HepG2 (cell line): ENCODE measurements around the gene MYORG. TPM values are rescaled to one million over a fixed set of nuclear protein-coding genes. Genes with fewer than 3 reads are reported as not detected.

Experiments
- ATAC-seq: fragments of 200-7000 bp; cut with Tn5 transposase; 3 replicates; pipeline ENCODE4 v1.9.1; 2020; ENCODE audit warnings: mild to moderate bottlenecking, moderate library complexity
- BruUV-seq: library from RNA; stranded (reverse); fragments of 400-500 nt; replicated peaks from 2 replicates; lab custom pipeline; 2021; lab: Mats Ljungman, UMichigan
- CTCF ChIA-PET: fragments of 300-600 bp; formaldehyde crosslinking; extraction: SDS; loops from one replicate; lab custom pipeline; 2021; ENCODE audit warnings: low total read pairs, inconsistent platforms, low intra/inter-chr PET ratio; lab: Yijun Ruan, JAX
- POLR2A ChIA-PET: fragments of 350-600 bp; sonication (Branson Sonifier 250); formaldehyde crosslinking; loops from one replicate; lab custom pipeline; 2020; ENCODE audit warnings: antibody characterized with exemption, inconsistent platforms; lab: Yijun Ruan, JAX
- DNase-seq: peaks from one replicate; pipeline ENCODE4 v3.0.0-alpha.2; 2015; ENCODE audit warnings: low spot score
- FAIRE-seq: peaks from 3 replicates; lab custom pipeline; 2011; peaks lifted over from hg19 to GRCh38; lab: Jason Lieb, UNC
- H2AFZ ChIP-seq: one replicate; pipeline ENCODE4 v1.6.1; 2011; ENCODE audit warnings: low read length, inconsistent platforms
- H3K27ac ChIP-seq: fragments of 300-600 bp; 3 replicates; pipeline ENCODE4 v1.8.0; 2011; ENCODE audit warnings: mixed run types, mild to moderate bottlenecking, mixed read lengths, low read length, inconsistent platforms; ENCODE audit not compliant: insufficient read depth; ENCODE audit errors: extremely low read length
- H3K27me3 ChIP-seq, 2 experiments: fragments of 200-600 bp in 1 of 2; 2 replicates in 1 of 2; 3 replicates in 1 of 2; pipeline versions ENCODE4 v1.6.0 to v1.8.0; 2011; ENCODE audit warnings: low read length in 2 of 2, mild to moderate bottlenecking in 2 of 2, moderate library complexity in 2 of 2, inconsistent platforms in 1 of 2; ENCODE audit not compliant: insufficient read depth in 2 of 2, control insufficient read depth in 1 of 2
- H3K36me3 ChIP-seq, 2 experiments: fragments of 200-600 bp in 1 of 2; replicated peaks in 1 of 2; 2 replicates in 1 of 2; 3 replicates in 1 of 2; pipeline versions ENCODE4 v1.5.1 to v1.8.0; 2011; ENCODE audit warnings: low read length in 2 of 2, inconsistent platforms in 1 of 2; ENCODE audit not compliant: insufficient read depth in 2 of 2, control insufficient read depth in 1 of 2
- H3K4me1 ChIP-seq: 2 replicates; pipeline ENCODE4 v1.5.1; 2012; ENCODE audit warnings: low read length, inconsistent platforms; ENCODE audit not compliant: insufficient read depth
- H3K4me2 ChIP-seq: 2 replicates; pipeline ENCODE4 v1.6.0; 2011; ENCODE audit warnings: low read depth, low read length, inconsistent platforms
- H3K4me3 ChIP-seq, 3 experiments: fragments of 200-600 bp in 1 of 3; sonication (generic), shearing (Covaris generic) in 1 of 3; replicated peaks in 1 of 3; 2 replicates each; pipeline ENCODE4 v1.5.1; 2011 to 2016; ENCODE audit warnings: low read length in 3 of 3, inconsistent platforms in 2 of 3, low read depth in 2 of 3, mild to moderate bottlenecking in 2 of 3, control low read depth in 1 of 3, mixed read lengths in 1 of 3; ENCODE audit not compliant: insufficient read depth in 1 of 3
- H3K79me2 ChIP-seq: one replicate; pipeline ENCODE4 v1.6.1; 2011; ENCODE audit warnings: low read length, inconsistent platforms; ENCODE audit not compliant: insufficient read depth
- H3K9ac ChIP-seq: 2 replicates; pipeline ENCODE4 v1.6.0; 2011; ENCODE audit warnings: mild to moderate bottlenecking, low read depth, low read length, inconsistent platforms; ENCODE audit not compliant: insufficient read depth
- H3K9me3 ChIP-seq: 2 replicates; pipeline ENCODE4 v1.5.1; 2012; ENCODE audit warnings: mild to moderate bottlenecking, low read length
- H4K20me1 ChIP-seq: 2 replicates; pipeline ENCODE4 v1.6.0; 2011; ENCODE audit warnings: inconsistent platforms, mild to moderate bottlenecking, low read length, moderate library complexity; ENCODE audit not compliant: insufficient read depth
- MED8 ChIP-seq: sonication (generic); formaldehyde crosslinking; IDR thresholded peaks from 2 replicates; pipeline ENCODE4 v1.8.1; 2023; ENCODE audit warnings: mild to moderate bottlenecking, missing genetic modification reagents; ENCODE audit not compliant: insufficient replicate concordance
- MXI1 ChIP-seq: IDR thresholded peaks from 3 replicates; pipeline ENCODE4 v1.6.1; 2012; ENCODE audit warnings: low read depth, low read length, inconsistent platforms, borderline replicate concordance
- SP1 ChIP-seq, 2 experiments: fragments of 450-650 bp in 1 of 2; sonication (generic) in 1 of 2; formaldehyde crosslinking in 1 of 2; IDR thresholded peaks; 2 replicates each; pipeline versions ENCODE4 v1.4.0 to v1.6.1; 2016 to 2020; ENCODE audit warnings: missing genetic modification reagents in 1 of 2
- STAG1 ChIP-seq: sonication (generic); formaldehyde crosslinking; IDR thresholded peaks from 2 replicates; pipeline ENCODE4 v1.4.0; 2020; ENCODE audit warnings: missing genetic modification reagents
- TARDBP ChIP-seq: sonication (generic); formaldehyde crosslinking; IDR thresholded peaks from 2 replicates; pipeline ENCODE4 v1.8.0; 2022; ENCODE audit warnings: mild to moderate bottlenecking, missing genetic modification reagents
- WGBS: methylation state at CpG from one replicate; pipeline ENCODE4 v1.1.6; 2017; ENCODE audit warnings: low lambda C conversion rate; 5-methylcytosine and 5-hydroxymethylcytosine counted together
- in situ Hi-C: cut with HindIII; loops from 2 replicates; pipeline ENCODE4 v1.10.0; 2017; ENCODE audit warnings: low pct_unique_long_range_greater_than_20kb; ENCODE audit not compliant: extremely low pct_ligation_motif_present
- intact Hi-C: fragments of 100-400 bp; cut with micrococcal nuclease; formaldehyde crosslinking; loops from one replicate; pipeline ENCODE4 v1.10.0; 2022; ENCODE audit not compliant: unreplicated experiment
- polyA plus RNA-seq, 8 experiments: library from polyadenylated mRNA; depleted of rRNA in 3 of 8; stranded (reverse) in 7 of 8; unstranded in 1 of 8; fragments of >200 nt; fragmentation: Illumina TruSeq in 4 of 8; extraction: Trizol in 4 of 8; gene quantifications; 2 replicates each; pipeline versions ENCODE4 v1.2.1 to v1.2.3, GENCODE V29; 2011 to 2016; ENCODE audit warnings: low read depth in 4 of 8, missing spikeins in 1 of 8, mixed read lengths in 1 of 8; ENCODE audit not compliant: insufficient read depth in 1 of 8
- total RNA-seq, 5 experiments: library from RNA; depleted of rRNA; stranded (reverse); fragments of >200 nt; fragmentation: Illumina TruSeq; extraction: Trizol; gene quantifications; 2 replicates each; pipeline ENCODE4 v1.2.3, GENCODE V29; 2016; ENCODE audit warnings: low read depth in 1 of 5
- TF ChIP-seq, protein P1 (sequence below): IDR thresholded peaks from 2 replicates; pipeline ENCODE4 v1.6.1; 2016; ENCODE audit warnings: low read depth, borderline replicate concordance
- TF ChIP-seq, protein P2 (sequence below): sonication (generic); formaldehyde crosslinking; IDR thresholded peaks from 2 replicates; pipeline ENCODE4 v1.8.1; 2023; ENCODE audit warnings: missing genetic modification reagents, inconsistent platforms, borderline replicate concordance
- TF ChIP-seq, protein P3 (sequence below): sonication (generic); formaldehyde crosslinking; IDR thresholded peaks from 2 replicates; pipeline ENCODE4 v1.5.0; 2020; ENCODE audit warnings: mild to moderate bottlenecking, missing genetic modification reagents, borderline replicate concordance

MYORG gene
- total and polyA plus RNA-seq, 2 of the 13 experiments (the other 11 are each of a cell fraction or from before 2014, with no cell fraction given), result 11.1 to 22.4 TPM

DNA sequence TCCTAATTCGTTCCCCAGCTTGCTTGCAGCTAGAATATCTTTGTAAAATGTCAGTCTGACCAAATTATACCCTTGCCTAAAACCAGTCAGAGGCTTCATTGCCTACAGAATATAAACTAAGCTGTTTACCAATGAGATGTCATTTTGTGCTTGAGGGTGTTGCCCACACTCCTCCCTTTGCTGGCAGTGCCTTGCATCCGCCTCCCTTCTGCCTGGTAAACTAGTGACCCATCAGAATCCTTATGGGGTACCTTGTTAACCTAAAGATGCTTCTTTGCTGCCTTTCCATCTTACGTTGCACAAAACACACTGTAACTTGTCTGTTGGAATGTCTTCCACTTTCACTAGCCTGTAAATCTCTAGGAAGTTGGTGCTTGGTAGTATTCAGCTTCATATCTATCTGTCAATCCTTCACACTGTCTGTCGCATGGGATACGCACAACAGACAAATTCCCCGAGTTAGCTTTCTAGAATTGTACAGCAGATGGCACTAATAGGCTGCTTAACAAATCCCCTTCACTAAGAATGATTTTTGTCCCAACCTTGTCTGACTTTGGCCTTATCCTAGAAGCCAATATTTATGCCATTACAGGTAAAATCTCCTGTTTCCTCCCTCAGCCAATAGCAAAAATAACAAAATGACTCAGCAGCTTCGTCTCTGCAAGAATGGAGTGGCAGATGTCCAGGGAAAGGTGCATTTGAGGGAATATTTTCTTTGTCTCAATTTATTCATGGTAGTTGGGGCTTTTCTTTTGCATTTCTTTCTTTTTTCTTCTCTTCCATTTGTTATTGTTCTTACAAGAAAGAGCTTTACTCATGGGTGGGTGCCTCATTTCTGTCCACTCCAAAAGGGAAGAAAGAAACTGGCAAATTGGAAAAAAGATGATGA lies 44.4 kb downstream of the MYORG start (continued):
- TF ChIP-seq, protein P1, sequence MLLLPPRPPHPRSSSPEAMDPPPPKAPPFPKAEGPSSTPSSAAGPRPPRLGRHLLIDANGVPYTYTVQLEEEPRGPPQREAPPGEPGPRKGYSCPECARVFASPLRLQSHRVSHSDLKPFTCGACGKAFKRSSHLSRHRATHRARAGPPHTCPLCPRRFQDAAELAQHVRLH (CRISPR knock-in tag), result no peak
- TF ChIP-seq STAG1 (CRISPR knock-in tag) (peak; percentile 93), MED8 (CRISPR knock-in tag) (no peak), MXI1 (0 out of 3 replicates have a peak, but pooled peaks have one; percentile 24)
- TF ChIP-seq, protein P2, sequence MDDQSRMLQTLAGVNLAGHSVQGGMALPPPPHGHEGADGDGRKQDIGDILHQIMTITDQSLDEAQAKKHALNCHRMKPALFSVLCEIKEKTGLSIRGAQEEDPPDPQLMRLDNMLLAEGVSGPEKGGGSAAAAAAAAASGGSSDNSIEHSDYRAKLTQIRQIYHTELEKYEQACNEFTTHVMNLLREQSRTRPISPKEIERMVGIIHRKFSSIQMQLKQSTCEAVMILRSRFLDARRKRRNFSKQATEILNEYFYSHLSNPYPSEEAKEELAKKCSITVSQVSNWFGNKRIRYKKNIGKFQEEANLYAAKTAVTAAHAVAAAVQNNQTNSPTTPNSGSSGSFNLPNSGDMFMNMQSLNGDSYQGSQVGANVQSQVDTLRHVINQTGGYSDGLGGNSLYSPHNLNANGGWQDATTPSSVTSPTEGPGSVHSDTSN (CRISPR knock-in tag), result no peak
- TF ChIP-seq, protein P3, sequence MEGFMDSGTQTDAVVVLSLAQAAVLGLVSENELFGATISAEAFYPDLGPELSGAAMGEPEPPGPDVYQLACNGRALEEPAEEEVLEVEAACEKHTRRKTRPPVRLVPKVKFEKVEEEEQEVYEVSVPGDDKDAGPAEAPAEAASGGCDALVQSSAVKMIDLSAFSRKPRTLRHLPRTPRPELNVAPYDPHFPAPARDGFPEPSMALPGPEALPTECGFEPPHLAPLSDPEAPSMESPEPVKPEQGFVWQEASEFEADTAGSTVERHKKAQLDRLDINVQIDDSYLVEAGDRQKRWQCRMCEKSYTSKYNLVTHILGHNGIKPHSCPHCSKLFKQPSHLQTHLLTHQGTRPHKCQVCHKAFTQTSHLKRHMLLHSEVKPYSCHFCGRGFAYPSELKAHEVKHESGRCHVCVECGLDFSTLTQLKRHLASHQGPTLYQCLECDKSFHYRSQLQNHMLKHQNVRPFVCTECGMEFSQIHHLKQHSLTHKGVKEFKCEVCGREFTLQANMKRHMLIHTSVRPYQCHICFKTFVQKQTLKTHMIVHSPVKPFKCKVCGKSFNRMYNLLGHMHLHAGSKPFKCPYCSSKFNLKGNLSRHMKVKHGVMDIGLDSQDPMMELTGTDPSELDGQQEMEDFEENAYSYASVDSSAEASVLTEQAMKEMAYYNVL (CRISPR knock-in tag), result no peak
- TF ChIP-seq, all 625 proteins: peak for 13

DNA sequence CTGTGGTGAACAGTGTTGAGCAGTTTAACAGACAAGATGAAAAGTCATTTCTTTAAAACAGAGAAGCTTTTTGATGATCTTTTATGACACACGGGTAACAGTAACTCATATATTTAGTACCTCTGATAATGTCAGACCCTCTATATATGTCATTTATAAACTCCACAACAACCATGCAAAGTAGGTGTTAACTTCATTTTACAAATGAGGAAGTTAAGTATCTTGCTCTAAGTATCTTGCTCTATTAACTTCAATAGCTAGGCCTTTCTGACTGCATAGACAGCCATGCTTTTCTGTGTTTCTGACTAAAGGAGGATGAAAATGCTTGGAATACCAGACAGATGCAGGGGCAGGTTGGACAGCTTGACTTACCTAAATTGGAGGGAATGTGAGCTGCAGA lies 45.5 kb downstream of the MYORG start:
- Histone ChIP-seq H3K4me3 (no peak overlapping the region), H3K27me3 (no peaks in the 10 kb centered on the region; a peak in 1 of 5 replicates), H3K9ac (no peak overlapping the region), H3K4me1 (peaks cover 65% of the 10 kb centered on the region), H3K27ac (no peak overlapping the region), H2AFZ (no peak overlapping the region), H3K4me2 (no peak overlapping the region), H3K79me2 (peaks cover 9% of the 10 kb centered on the region), H4K20me1 (no peaks in the 10 kb centered on the region), H3K9me3 (no peaks in the 10 kb centered on the region)
- no TSS peak for BruUV-seq
- ATAC-seq, result no peak
- ChIA-PET CTCF (interaction anchor here (7.1 kb wide), 1 partner anchor 47 kb away, joined by 143 read pairs; the partner anchor contains the start of gene MYORG), POLR2A (interaction anchor here (1.4 to 2.1 kb wide), 3 partner anchors 16 to 49 kb away, joined by 4 to 25 read pairs (median 14); partner anchors contain the start of gene MYORG)
- DNase-seq, result no peak
- in situ Hi-C loops, result loop anchor here (5.0 kb wide), 1 partner anchor 46 kb away; the partner anchor contains the start of gene MYORG
- TF ChIP-seq SP1 (IDR thresholded peaks at IDR 0.05) (no peak), SP1 (CRISPR knock-in tag; IDR thresholded peaks at IDR 0.05) (no peak), TARDBP (CRISPR knock-in tag) (no peak)
- TF ChIP-seq, all 625 proteins: peak for 0
- 97% methylated on average over 1 of the region's 1 CpG for WGBS
- no peak for FAIRE-seq
- intact Hi-C loops, result loop anchor here (5.0 to 10.0 kb wide), 2 partner anchors 174 to 271 kb away; no protein-coding TSS in a partner anchor
- no peaks in the 10 kb centered on the region for H3K36me3 ChIP-seq
